GM12891 (cell line): ENCODE measurements around the gene NUDCD3.

Experiments used
- POLR2A ChIP-seq: IDR thresholded peaks from 2 replicates; pipeline ENCODE4 v1.6.1; 2011; ENCODE audit warnings: low read depth, low read length, control low read depth
- POLR2AphosphoS5 ChIP-seq: IDR thresholded peaks from 2 replicates; pipeline ENCODE4 v1.6.1; 2011; ENCODE audit warnings: low read depth, low read length, control low read depth
- TAF1 ChIP-seq: IDR thresholded peaks from 2 replicates; pipeline ENCODE4 v1.6.1; 2011; ENCODE audit warnings: low read depth, low read length, control low read depth

DNA sequence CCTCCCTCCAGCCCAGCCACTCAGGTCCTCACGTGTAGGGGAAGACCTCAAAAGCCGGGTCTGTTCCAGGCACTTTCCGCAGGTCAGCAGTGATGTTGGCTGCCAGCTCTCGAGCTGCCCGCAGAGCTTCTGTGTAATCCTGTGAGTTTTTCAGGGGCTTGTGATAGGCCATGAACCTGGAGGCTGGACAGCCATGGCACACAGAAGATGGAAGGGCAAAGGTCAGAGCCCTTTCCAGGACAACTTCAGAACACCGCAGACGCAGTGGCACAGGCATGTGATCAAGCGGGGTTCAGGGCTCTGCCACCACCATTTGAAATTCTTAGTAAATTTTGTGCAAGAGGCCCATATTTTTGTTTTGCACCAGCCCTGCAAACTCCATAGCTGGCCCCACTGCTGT, 26.7 kb upstream of the NUDCD3 start:
- TF ChIP-seq TAF1 (no peak), POLR2A (no peak), POLR2AphosphoS5 (no peak)
